Measurements from ENCODE around the gene NMRK2.

GRCh38 chr19:3975637-3976087, 42.8 kb downstream of the NMRK2 start:
- TF ChIP-seq E2F6 (IDR thresholded peaks at IDR 0.05; ENCODE audit: borderline replicate concordance, low read depth) (no peak), ZSCAN20 (CRISPR knock-in tag; IDR thresholded peaks at IDR 0.05) (no peak)
